ENCODE results near the gene CEPT1. TPM values are rescaled to one million over a fixed set of nuclear protein-coding genes. Genes with fewer than 3 reads are reported as not detected.
A peak's percentile ranks its signal among the peaks of the same experiment; 100 is the strongest.

The CEPT1 gene
- 28.6 and 29.6 TPM in 2 replicates for total RNA-seq (2021; fragmentation: NEBNext Ultra II Directional; extraction: Animal tissue kit (Norgen Biotek cat#: 25700))
- polyA plus RNA-seq (2011; rRNA removed): 9.0 and 18.5 TPM in 2 replicates
- polyA plus RNA-seq (2011; cell fraction: cytosol; rRNA removed): 15.3 TPM
- 8.6 TPM for polyA plus RNA-seq (2011; cell fraction: nucleus; rRNA removed)
- polyA plus RNA-seq (2012, experiment 1 of 2): 12.6 to 17.9 TPM (median 14.5 TPM) in 4 replicates
- 3.2 TPM for polyA plus RNA-seq (2012, experiment 2 of 2)
- polyA plus RNA-seq (2013, experiment 1 of 2): 27.3 TPM
- polyA plus RNA-seq (2013, experiment 2 of 2): 28.2 TPM
- polyA minus RNA-seq (2011; rRNA and poly(A)+ RNA removed): 30.6 and 45.3 TPM in 2 replicates
- polyA minus RNA-seq (2011; cell fraction: cytosol; rRNA and poly(A)+ RNA removed): 17.5 TPM
- 41.0 TPM for polyA minus RNA-seq (2011; cell fraction: nucleus; rRNA and poly(A)+ RNA removed)
- long read RNA-seq, experiment 1, partial matches to known transcripts: 11 of 16 reads
- long read RNA-seq, experiment 1, other reads (novel, unspliced or antisense): 0 of 16 reads
- long read RNA-seq, experiment 2, transcript CEPT1-201 (9 exons, 2,198 nt): major isoform, 19 of 31 reads
- long read RNA-seq, experiment 2, partial matches to known transcripts: 9 of 31 reads
- long read RNA-seq, experiment 2, other reads (novel, unspliced or antisense): 3 of 31 reads

DNA sequence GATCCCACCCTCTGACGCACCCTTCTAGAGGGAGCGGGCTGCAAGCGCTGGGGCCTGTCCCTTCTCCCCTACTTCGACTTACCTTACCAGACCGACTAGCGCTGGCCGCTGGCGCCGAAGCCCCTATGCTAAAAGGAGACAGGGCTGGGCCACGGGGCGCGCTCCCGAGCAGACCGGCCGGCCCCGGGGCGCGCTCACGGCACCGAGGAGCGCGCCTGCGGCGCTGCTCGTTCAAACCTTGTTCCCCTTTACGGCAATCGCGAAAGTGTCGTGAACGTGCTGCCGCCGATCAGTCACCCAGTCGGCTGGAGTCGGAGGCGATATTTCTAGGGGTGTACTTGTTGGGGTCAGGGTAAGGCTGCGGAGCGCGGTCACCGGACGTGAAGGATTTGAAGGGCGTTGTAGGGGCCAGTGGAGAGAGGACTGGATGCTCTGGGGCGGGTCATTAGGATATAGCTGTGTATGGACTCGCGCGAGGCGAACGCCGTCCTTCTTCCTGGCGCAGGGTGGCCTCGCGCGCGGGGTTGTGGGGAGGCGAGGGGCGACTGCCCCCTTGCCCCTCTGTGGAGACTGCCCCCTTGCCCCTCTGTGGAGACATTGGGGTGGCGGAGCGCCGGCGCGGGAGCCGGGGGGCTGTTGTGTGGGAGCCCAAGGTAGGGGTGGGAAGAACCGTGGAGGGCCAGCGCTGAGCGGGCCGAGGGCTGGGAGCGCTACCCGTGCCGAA lies at the start of gene CEPT1, which contains the start of gene DRAM2:
Gene CEPT1, plus strand, starts transcription at position 268 of the 724 bp plus-strand sequence. CDS start 7,492 bp downstream, outside the sequence.
Gene DRAM2, minus strand, starts transcription at position 138 of the 724 bp plus-strand sequence. CDS start 8,539 bp downstream, outside the sequence.
- H2AFZ ChIP-seq (ENCODE audit: low read length): peak within 1 kb of the TSS; percentile 96
- peak within 1 kb of the TSS; percentile 91 for H4K5ac ChIP-seq (ENCODE audit: insufficient read length, low read depth, low read length)
- peak within 1 kb of the TSS; percentile 83 for H3K4ac ChIP-seq (replicated peaks; ENCODE audit: insufficient read length, low read depth, low read length)
- H4K91ac ChIP-seq (replicated peaks; ENCODE audit: insufficient read length, low read length): peak within 1 kb of the TSS; percentile 32
- no peak for FAIRE-seq
- H3K4me2 ChIP-seq (ENCODE audit: insufficient read depth in 1 of 2, low read depth in 2 of 2, low read length in 2 of 2): peak within 1 kb of the TSS; percentile 57 to 77
- H2BK120ac ChIP-seq (replicated peaks; ENCODE audit: low read depth, low read length): no peak within 1 kb of the TSS
- H3K14ac ChIP-seq (ENCODE audit: insufficient read length): no peak within 1 kb of the TSS
- H2AK5ac ChIP-seq (ENCODE audit: low read depth, low read length): no peak within 1 kb of the TSS
- peak within 1 kb of the TSS; percentile 73 to 83 (median 79) for H3K9ac ChIP-seq (replicated peaks in 1 of 4; ENCODE audit: extremely low read depth in 1 of 4, low read depth in 3 of 4, low read length in 3 of 4)
- H2BK12ac ChIP-seq (ENCODE audit: low read depth, low read length): 0 out of 2 replicates have a peak within 1 kb of the TSS, but pooled peaks have one; percentile 3
- H2BK15ac ChIP-seq (ENCODE audit: low read length): no peak within 1 kb of the TSS
- CTCF ChIA-PET (ENCODE audit: partially characterized antibody): interaction anchor here (0.5 to 1.6 kb wide), 3 partner anchors 110 to 357 kb away, joined by 4 to 6 read pairs (median 4); no protein-coding TSS in a partner anchor
- POLR2A ChIA-PET (ENCODE audit: partially characterized antibody): interaction anchor here (0.6 to 1.9 kb wide), 9 partner anchors 10 to 309 kb away, joined by 3 to 15 read pairs (median 4); partner anchors contain the start of genes ATP5PB and WDR77
- no peak within 1 kb of the TSS for H2BK20ac ChIP-seq (ENCODE audit: low read length)
- peaks cover 0 to 18% (median 2%) of the 10 kb centered on the region in 4 experiments; a peak in 3 of 8 replicates for H3K36me3 ChIP-seq (ENCODE audit: control insufficient read depth in 2 of 4, insufficient read depth in 4 of 4, low read length in 3 of 4)
- no peaks in the 10 kb centered on the region for H3K9me3 ChIP-seq (ENCODE audit: insufficient read depth in 2 of 2, low read depth in 1 of 2, low read length in 1 of 2)
- no peak within 1 kb of the TSS for H3K23ac ChIP-seq (ENCODE audit: insufficient read length)
- WGBS, 2 experiments (ENCODE audit: extremely low coverage in 1 of 2, insufficient coverage in 1 of 2, insufficient read length in 1 of 2, insufficient replicate concordance in 2 of 2, low coverage in 1 of 2, low lambda C conversion rate in 2 of 2, missing lambda C conversion rate in 1 of 2): 2% methylated on average over 61 of the region's 68 CpGs; no CpG with 5 or more reads in 1 of the 2 experiments
- peak; percentile 88 to 96 for DNase-seq (ENCODE audit: low read depth in 1 of 2, low spot score in 2 of 2)
- H3K79me2 ChIP-seq (ENCODE audit: control insufficient read depth in 1 of 2, insufficient read depth in 2 of 2, low read length in 2 of 2): peaks cover 7 to 54% of the 10 kb centered on the region in 2 experiments
- peak within 1 kb of the TSS; percentile 99 for H3K56ac ChIP-seq (replicated peaks; ENCODE audit: insufficient read length, low read depth, low read length)
- H4K20me1 ChIP-seq (replicated peaks in 1 of 2; ENCODE audit: control insufficient read depth in 1 of 2, insufficient read depth in 2 of 2, low read length in 2 of 2): no peaks in the 10 kb centered on the region
- H3K4me1 ChIP-seq (replicated peaks in 1 of 4; ENCODE audit: control insufficient read depth in 3 of 4, insufficient read depth in 4 of 4, low read length in 3 of 4): peaks cover 0 to 8% (median 0%) of the 10 kb centered on the region in 4 experiments; a peak in 3 of 7 replicates
- H3K23me2 ChIP-seq (ENCODE audit: low read depth, low read length): no peaks in the 10 kb centered on the region
- peak within 1 kb of the TSS; percentile 89 for H3K18ac ChIP-seq (ENCODE audit: extremely low read depth, low read length)
- no peaks in the 10 kb centered on the region for H3K27me3 ChIP-seq (replicated peaks in 1 of 4; ENCODE audit: control insufficient read depth in 3 of 4, extremely low read depth in 1 of 4, insufficient read depth in 3 of 4, low read length in 3 of 4)
- H2BK5ac ChIP-seq (ENCODE audit: low read depth, low read length): peak within 1 kb of the TSS; percentile 79
- peak within 1 kb of the TSS; percentile 96 for H4K8ac ChIP-seq (ENCODE audit: extremely low read depth, insufficient read depth, low read length)
- peak within 1 kb of the TSS; percentile 86; the same call in 1 of the 2 replicates for H3K27ac ChIP-seq (ENCODE audit: low read depth, low read length)
- H3K4me3 ChIP-seq (ENCODE audit: extremely low read depth in 1 of 4, insufficient read depth in 2 of 4, low read depth in 3 of 4, low read length in 4 of 4): peak within 1 kb of the TSS; percentile 52 to 84 (median 82)
- no peaks in the 10 kb centered on the region for H3K79me1 ChIP-seq (ENCODE audit: low read depth, low read length)
- TF ChIP-seq TCF12 (IDR thresholded peaks at IDR 0.05; ENCODE audit: low read depth, low read length) (no peak), EZH2 (IDR thresholded peaks at IDR 0.05; ENCODE audit: low read depth, low read length, severe bottlenecking) (no peak), JUN (IDR thresholded peaks at IDR 0.05; ENCODE audit: low read depth, low read length) (no peak), KDM1A (IDR thresholded peaks at IDR 0.05; ENCODE audit: borderline replicate concordance, low read length) (no peak), RBBP5 (IDR thresholded peaks at IDR 0.05; ENCODE audit: borderline replicate concordance, low read depth, low read length) (peak; percentile 69; the same call in 1 of the 2 replicates), BACH1 (IDR thresholded peaks at IDR 0.05; ENCODE audit: low read length) (no peak), GTF2F1 (IDR thresholded peaks at IDR 0.05; ENCODE audit: borderline replicate concordance, low read depth, low read length) (no peak)
- TF ChIP-seq, protein P1, sequence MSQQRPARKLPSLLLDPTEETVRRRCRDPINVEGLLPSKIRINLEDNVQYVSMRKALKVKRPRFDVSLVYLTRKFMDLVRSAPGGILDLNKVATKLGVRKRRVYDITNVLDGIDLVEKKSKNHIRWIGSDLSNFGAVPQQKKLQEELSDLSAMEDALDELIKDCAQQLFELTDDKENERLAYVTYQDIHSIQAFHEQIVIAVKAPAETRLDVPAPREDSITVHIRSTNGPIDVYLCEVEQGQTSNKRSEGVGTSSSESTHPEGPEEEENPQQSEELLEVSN (IDR thresholded peaks at IDR 0.05): no peak
